Neural progenitor cell (in vitro differentiated cells): Measurements from ENCODE around the gene SETD2. TPM values are rescaled to one million over a fixed set of nuclear protein-coding genes. Genes with fewer than 3 reads are reported as not detected.
A peak's percentile ranks its signal among the peaks of the same experiment; 100 is the strongest.

ENCODE experiments used
- DNase-seq: peaks from one replicate; pipeline ENCODE4 v3.0.0-alpha.2; 2016; ENCODE audit warnings: low spot score
- H2AFZ ChIP-seq: fragments of 200-600 bp; sonication (generic); replicated peaks from 2 replicates; pipeline ENCODE4 v1.6.1; 2016; ENCODE audit warnings: antibody characterized with exemption
- H3F3A ChIP-seq: fragments of 200-600 bp; sonication (generic); 2 replicates; pipeline ENCODE4 v1.6.1; 2016; ENCODE audit warnings: antibody characterized with exemption, low read depth
- H3K27ac ChIP-seq: fragments of 200-600 bp; sonication (generic); 2 replicates; pipeline ENCODE4 v1.5.1; 2016; ENCODE audit warnings: mild to moderate bottlenecking
- H3K27me3 ChIP-seq: fragments of 200-600 bp; sonication (generic); 2 replicates; pipeline ENCODE4 v1.6.1; 2016; ENCODE audit warnings: mild to moderate bottlenecking, moderate library complexity
- H3K36me3 ChIP-seq: fragments of 200-600 bp; sonication (generic); 2 replicates; pipeline ENCODE4 v1.5.1; 2016
- H3K4me1 ChIP-seq: fragments of 200-600 bp; sonication (generic); 2 replicates; pipeline ENCODE4 v1.6.1; 2016; ENCODE audit warnings: mixed run types
- H3K4me2 ChIP-seq: fragments of 200-600 bp; sonication (generic); 2 replicates; pipeline ENCODE4 v1.6.1; 2016
- H3K4me3 ChIP-seq: fragments of 200-600 bp; sonication (generic); 2 replicates; pipeline ENCODE4 v1.5.1; 2016
- H3K79me2 ChIP-seq: fragments of 200-600 bp; sonication (generic); 2 replicates; pipeline ENCODE4 v1.6.1; 2016; ENCODE audit warnings: low read depth
- H3K9ac ChIP-seq: fragments of 200-600 bp; sonication (generic); 2 replicates; pipeline ENCODE4 v1.6.1; 2016
- H3K9me3 ChIP-seq: fragments of 200-600 bp; sonication (generic); 2 replicates; pipeline ENCODE4 v1.5.1; 2016; ENCODE audit warnings: low read depth
- H4K20me1 ChIP-seq: fragments of 200-600 bp; sonication (generic); 2 replicates; pipeline ENCODE4 v1.6.1; 2016; ENCODE audit warnings: low read depth
- H3K27ac Mint-ChIP-seq: 3 replicates; pipeline ENCODE4 v1.8.0; 2021; ENCODE audit warnings: mixed read lengths
- H3K27me3 Mint-ChIP-seq: 2 replicates; pipeline ENCODE4 v1.8.0; 2022; ENCODE audit warnings: low read depth, mild to moderate bottlenecking, inconsistent platforms, moderate library complexity, mixed read lengths; ENCODE audit not compliant: insufficient read depth
- H3K36me3 Mint-ChIP-seq: 3 replicates; pipeline ENCODE4 v1.8.0; 2021; ENCODE audit warnings: mixed read lengths
- H3K4me1 Mint-ChIP-seq: 3 replicates; pipeline ENCODE4 v1.8.0; 2021; ENCODE audit warnings: mixed read lengths
- H3K4me3 Mint-ChIP-seq: 3 replicates; pipeline ENCODE4 v1.8.0; 2021; ENCODE audit warnings: mild to moderate bottlenecking, moderate library complexity, mixed read lengths
- H3K9me3 Mint-ChIP-seq: 3 replicates; pipeline ENCODE4 v1.8.0; 2020; ENCODE audit warnings: mixed read lengths
- CTCF ChIP-seq: fragments of 200-600 bp; sonication (generic); IDR thresholded peaks from 2 replicates; pipeline ENCODE4 v1.5.1; 2017; ENCODE audit warnings: antibody characterized with exemption, mild to moderate bottlenecking
- EZH2 ChIP-seq: fragments of 200-600 bp; sonication (generic); IDR thresholded peaks from 2 replicates; pipeline ENCODE4 v1.6.1; 2017; ENCODE audit warnings: antibody characterized with exemption, mild to moderate bottlenecking, moderate library complexity
- EZH2phosphoT487 ChIP-seq: fragments of 200-600 bp; sonication (generic); IDR thresholded peaks from 2 replicates; pipeline ENCODE4 v1.6.1; 2017; ENCODE audit warnings: antibody characterized with exemption
- total RNA-seq: library from RNA; depleted of rRNA; stranded (reverse); fragments of >200 nt; gene quantifications from 2 replicates; pipeline ENCODE4 v1.2.3, GENCODE V29; 2015; ENCODE audit warnings: low replicate concordance

The SETD2 gene
- total RNA-seq, 1 donor from 2014 or later, result 46.0 TPM

GRCh38 chr3:47108546-47108945 is 55.4 kb downstream of the SETD2 start:
- H3K27me3 Mint-ChIP-seq, result no peaks in the 10 kb centered on the region
- H3K4me3 Mint-ChIP-seq, result no peak overlapping the region
- Histone ChIP-seq H3K9ac (no peak overlapping the region), H3K4me2 (peak overlapping the region; percentile 19), H3K79me2 (peaks cover 20% of the 10 kb centered on the region), H2AFZ (no peak overlapping the region), H3K36me3 (peaks cover 8% of the 10 kb centered on the region), H3K4me1 (peaks cover 10% of the 10 kb centered on the region), H3F3A (peaks cover 10% of the 10 kb centered on the region), H3K27ac (peak overlapping the region; percentile 78), H3K4me3 (no peak overlapping the region), H3K27me3 (no peaks in the 10 kb centered on the region), H4K20me1 (peaks cover 18% of the 10 kb centered on the region), H3K9me3 (no peaks in the 10 kb centered on the region)
- no peaks in the 10 kb centered on the region for H3K9me3 Mint-ChIP-seq
- H3K4me1 Mint-ChIP-seq, result no peaks in the 10 kb centered on the region
- TF ChIP-seq EZH2, result no peak
- DNase-seq, result peak; percentile 52
- no peak overlapping the region for H3K27ac Mint-ChIP-seq
- peaks cover 13% of the 10 kb centered on the region for H3K36me3 Mint-ChIP-seq

- no peak for TF ChIP-seq CTCF
- no peak for TF ChIP-seq EZH2
- no peak for TF ChIP-seq EZH2phosphoT487
- no peak overlapping the region for H3K9ac ChIP-seq
- H3K4me1 ChIP-seq, result peaks cover 10% of the 10 kb centered on the region
- DNase-seq, result no peak
- peaks cover 8% of the 10 kb centered on the region for H3K36me3 Mint-ChIP-seq
- H3K36me3 ChIP-seq, result peaks cover 4% of the 10 kb centered on the region
- H3K79me2 ChIP-seq, result peaks cover 15% of the 10 kb centered on the region
- no peak overlapping the region for H3K27ac ChIP-seq
- no peak overlapping the region for H3K4me3 ChIP-seq
- H2AFZ ChIP-seq, result no peak overlapping the region
- H3K27me3 Mint-ChIP-seq, result no peaks in the 10 kb centered on the region
- no peak overlapping the region for H3K4me2 ChIP-seq
- H3K4me3 Mint-ChIP-seq, result no peak overlapping the region
- peaks cover 13% of the 10 kb centered on the region for H4K20me1 ChIP-seq
- no peaks in the 10 kb centered on the region for H3K4me1 Mint-ChIP-seq
- no peaks in the 10 kb centered on the region for H3K27me3 ChIP-seq
- no peaks in the 10 kb centered on the region for H3K9me3 ChIP-seq
- H3F3A ChIP-seq, result peaks cover 7% of the 10 kb centered on the region
- H3K9me3 Mint-ChIP-seq, result no peaks in the 10 kb centered on the region
- no peak overlapping the region for H3K27ac Mint-ChIP-seq
Measured at GRCh38 chr3:47104259-47104658, 59.7 kb downstream of the SETD2 start.

GRCh38 chr3:47103619-47104018 is 60.3 kb downstream of the SETD2 start:
- no peak overlapping the region for H3K9ac ChIP-seq
- peaks cover 8% of the 10 kb centered on the region for H3K36me3 Mint-ChIP-seq
- no peak overlapping the region for H3K27ac ChIP-seq
- no peak overlapping the region for H3K4me3 Mint-ChIP-seq
- H3K79me2 ChIP-seq, result peaks cover 11% of the 10 kb centered on the region
- no peaks in the 10 kb centered on the region for H3K4me1 Mint-ChIP-seq
- TF ChIP-seq EZH2, result no peak
- no peak for TF ChIP-seq EZH2phosphoT487
- TF ChIP-seq CTCF, result no peak
- H3K4me1 ChIP-seq, result peaks cover 6% of the 10 kb centered on the region
- no peaks in the 10 kb centered on the region for H3K27me3 ChIP-seq
- no peaks in the 10 kb centered on the region for H3K9me3 ChIP-seq
- no peak overlapping the region for H3K27ac Mint-ChIP-seq
- DNase-seq, result no peak
- no peak overlapping the region for H2AFZ ChIP-seq
- no peaks in the 10 kb centered on the region for H3K27me3 Mint-ChIP-seq
- H3F3A ChIP-seq, result peaks cover under 1% of the 10 kb centered on the region
- H4K20me1 ChIP-seq, result peaks cover 6% of the 10 kb centered on the region
- H3K4me3 ChIP-seq, result no peak overlapping the region
- no peak overlapping the region for H3K4me2 ChIP-seq
- H3K9me3 Mint-ChIP-seq, result no peaks in the 10 kb centered on the region
- H3K36me3 ChIP-seq, result peaks cover 4% of the 10 kb centered on the region

- no peaks in the 10 kb centered on the region for H3K4me1 ChIP-seq
- no peaks in the 10 kb centered on the region for H3K27me3 Mint-ChIP-seq
- TF ChIP-seq CTCF (no peak), EZH2 (no peak), EZH2phosphoT487 (no peak)
Measured at GRCh38 chr3:47102081-47102600, 61.8 kb downstream of the SETD2 start.

More at GRCh38 chr3:47102081-47102600, 61.8 kb downstream of the SETD2 start:
- H3F3A ChIP-seq, result no peaks in the 10 kb centered on the region
- H3K27ac ChIP-seq, result no peak overlapping the region
- H3K9me3 ChIP-seq, result no peaks in the 10 kb centered on the region
- H3K27ac Mint-ChIP-seq, result no peak overlapping the region
- H3K36me3 ChIP-seq, result peaks cover 14% of the 10 kb centered on the region
- H2AFZ ChIP-seq, result no peak overlapping the region
- no peaks in the 10 kb centered on the region for H3K4me1 Mint-ChIP-seq
- no peaks in the 10 kb centered on the region for H4K20me1 ChIP-seq
- DNase-seq, result no peak
- H3K27me3 ChIP-seq, result no peaks in the 10 kb centered on the region
- no peak overlapping the region for H3K4me3 Mint-ChIP-seq
- H3K9me3 Mint-ChIP-seq, result no peaks in the 10 kb centered on the region
- peaks cover 12% of the 10 kb centered on the region for H3K36me3 Mint-ChIP-seq
- no peak overlapping the region for H3K4me3 ChIP-seq
- H3K79me2 ChIP-seq, result no peaks in the 10 kb centered on the region
- H3K9ac ChIP-seq, result no peak overlapping the region
- H3K4me2 ChIP-seq, result no peak overlapping the region
